A549 (cell line): ENCODE measurements around the gene PPP4R4. TPM values are rescaled to one million over a fixed set of nuclear protein-coding genes. Genes with fewer than 3 reads are reported as not detected.

Experiments used
- ATAC-seq, 2 experiments: fragments of 200-7000 bp in 1 of 2; fragments of >200 bp in 1 of 2; cut with Nextera tagmentation in 1 of 2; cut with Tn5 transposase in 1 of 2; 3 replicates each; pipeline versions ENCODE4 v1.8.0 to v1.9.1; 2018 to 2020; ENCODE audit warnings: mild to moderate bottlenecking in 1 of 2, moderate library complexity in 1 of 2
- CTCF ChIA-PET: fragments of 300-600 bp; sonication (Branson Sonifier 250); formaldehyde crosslinking; extraction: SDS; loops from one replicate; lab custom pipeline; 2021; ENCODE audit warnings: antibody characterized with exemption, inconsistent platforms; lab: Yijun Ruan, JAX
- POLR2A ChIA-PET: fragments of 350-600 bp; formaldehyde crosslinking; extraction: SDS; loops from one replicate; lab custom pipeline; 2021; ENCODE audit warnings: antibody characterized with exemption, inconsistent platforms; lab: Yijun Ruan, JAX
- DNase-seq, 2 experiments: peaks; one replicate each; pipeline versions ENCODE4 v3.0.0 to v3.0.0-alpha.2; 2011 to 2016; ENCODE audit warnings: low read depth in 1 of 2, low spot score in 1 of 2
- FAIRE-seq: peaks from 2 replicates; lab custom pipeline; 2011; peaks lifted over from hg19 to GRCh38; lab: Jason Lieb, UNC
- H3K27ac ChIP-seq, 2 experiments: fragments of >200 bp; sonication (Bioruptor Twin); formaldehyde crosslinking; 3 replicates each; pipeline ENCODE4 v1.5.1; 2016 to 2017
- H3K4me1 ChIP-seq: fragments of >200 bp; sonication (Bioruptor Twin); formaldehyde crosslinking; 3 replicates; pipeline ENCODE4 v1.6.1; 2016
- H3K4me2 ChIP-seq: fragments of >200 bp; sonication (Bioruptor Twin); formaldehyde crosslinking; 3 replicates; pipeline ENCODE4 v1.6.1; 2016
- H3K4me3 ChIP-seq: fragments of >200 bp; sonication (Bioruptor Twin); formaldehyde crosslinking; 3 replicates; pipeline ENCODE4 v1.5.1; 2016
- H3K9me3 ChIP-seq: fragments of >200 bp; sonication (Bioruptor Twin); formaldehyde crosslinking; 3 replicates; pipeline ENCODE4 v1.6.1; 2016
- ATOH8 ChIP-seq: fragments of 250-450 bp; sonication (Bioruptor Pico); IDR thresholded peaks from 2 replicates; pipeline ENCODE4 v1.5.0; 2020; ENCODE audit warnings: low read depth, mild to moderate bottlenecking, moderate library complexity
- BHLHE40 ChIP-seq: IDR thresholded peaks from 2 replicates; pipeline ENCODE4 v1.6.1; 2012; ENCODE audit warnings: low read depth, low read length, inconsistent platforms
- CBX2 ChIP-seq: fragments of 200-600 bp; sonication (generic); IDR thresholded peaks from 2 replicates; pipeline ENCODE4 v1.6.1; 2016; ENCODE audit warnings: low read depth, mild to moderate bottlenecking, borderline replicate concordance
- CBX8 ChIP-seq: fragments of 200-600 bp; sonication (generic); IDR thresholded peaks from 2 replicates; pipeline ENCODE4 v1.6.1; 2016
- CHD2 ChIP-seq: fragments of 150-350 bp; IDR thresholded peaks from 2 replicates; pipeline ENCODE4 v1.6.1; 2014; ENCODE audit warnings: low read length; ENCODE audit not compliant: partially characterized antibody
- CHD4 ChIP-seq: fragments of 200-600 bp; sonication (generic); IDR thresholded peaks from 2 replicates; pipeline ENCODE4 v1.6.1; 2016; ENCODE audit warnings: antibody characterized with exemption, mild to moderate bottlenecking, borderline replicate concordance
- EHF ChIP-seq: fragments of 250-450 bp; sonication (Bioruptor Pico); IDR thresholded peaks from 2 replicates; pipeline ENCODE4 v1.5.0; 2020; ENCODE audit warnings: mild to moderate bottlenecking
- EHMT2 ChIP-seq: fragments of 200-600 bp; sonication (generic); IDR thresholded peaks from 2 replicates; pipeline ENCODE4 v1.6.1; 2016; ENCODE audit warnings: antibody characterized with exemption, low read depth, mild to moderate bottlenecking, moderate library complexity
- EP300 ChIP-seq, 2 experiments: fragments of >200 bp; sonication (Bioruptor Twin); formaldehyde crosslinking; IDR thresholded peaks; 2 replicates in 1 of 2; 3 replicates in 1 of 2; pipeline ENCODE4 v1.6.1; 2016 to 2017
- ESRRA ChIP-seq: fragments of 150-350 bp; IDR thresholded peaks from 2 replicates; pipeline ENCODE4 v1.6.1; 2014; ENCODE audit warnings: mild to moderate bottlenecking, low read length, borderline replicate concordance
- FOSL2 ChIP-seq, 2 experiments: fragments of 450-650 bp in 1 of 2; fragments of >200 bp in 1 of 2; sonication (Bioruptor Twin) in 1 of 2; formaldehyde crosslinking; IDR thresholded peaks; 2 replicates each; pipeline versions ENCODE4 v1.5.0 to v1.6.1; 2016 to 2020; ENCODE audit warnings: mild to moderate bottlenecking in 1 of 2, moderate library complexity in 1 of 2
- HDAC2 ChIP-seq: fragments of 200-600 bp; sonication (generic); IDR thresholded peaks from 2 replicates; pipeline ENCODE4 v1.6.1; 2016
- HOXB13 ChIP-seq: fragments of 250-450 bp; sonication (Bioruptor Pico); IDR thresholded peaks from 2 replicates; pipeline ENCODE4 v1.5.0; 2020; ENCODE audit warnings: low read depth, mild to moderate bottlenecking, moderate library complexity
- JUN ChIP-seq, 2 experiments: fragments of >200 bp; sonication (Bioruptor Twin); formaldehyde crosslinking; IDR thresholded peaks; 2 replicates in 1 of 2; 3 replicates in 1 of 2; pipeline ENCODE4 v1.6.1; 2016 to 2017
- JUNB ChIP-seq: fragments of >200 bp; sonication (Bioruptor Twin); formaldehyde crosslinking; IDR thresholded peaks from 2 replicates; pipeline ENCODE4 v1.6.1; 2016
- KDM1A ChIP-seq: fragments of 200-600 bp; sonication (generic); IDR thresholded peaks from 2 replicates; pipeline ENCODE4 v1.6.1; 2016; ENCODE audit warnings: low read depth, mild to moderate bottlenecking
- KDM5A ChIP-seq: fragments of 200-600 bp; sonication (generic); IDR thresholded peaks from 2 replicates; pipeline ENCODE4 v1.6.1; 2016; ENCODE audit warnings: antibody characterized with exemption, mild to moderate bottlenecking
- MAFK ChIP-seq: fragments of 450-650 bp; IDR thresholded peaks from 2 replicates; pipeline ENCODE4 v1.6.1; 2014; ENCODE audit not compliant: partially characterized antibody
- MYC ChIP-seq: IDR thresholded peaks from 2 replicates; pipeline ENCODE4 v1.6.1; 2012; ENCODE audit warnings: mild to moderate bottlenecking, inconsistent platforms, low read length, improper control_type of control experiment, borderline replicate concordance
- NPAS2 ChIP-seq: fragments of 250-450 bp; sonication (Bioruptor Pico); IDR thresholded peaks from 2 replicates; pipeline ENCODE4 v1.8.0; 2022; ENCODE audit warnings: mild to moderate bottlenecking, moderate library complexity, borderline replicate concordance
- NR3C1 ChIP-seq: fragments of >200 bp; sonication (Bioruptor Twin); formaldehyde crosslinking; IDR thresholded peaks from 3 replicates; pipeline ENCODE4 v1.6.1; 2017
- POLR2A ChIP-seq: IDR thresholded peaks from 2 replicates; pipeline ENCODE4 v1.6.1; 2012; ENCODE audit warnings: mild to moderate bottlenecking, low read length
- RAD21 ChIP-seq, 2 experiments: fragments of >200 bp in 1 of 2; sonication (Bioruptor Twin) in 1 of 2; formaldehyde crosslinking in 1 of 2; IDR thresholded peaks in 1 of 2; conservative IDR thresholded peaks in 1 of 2; 2 replicates in 1 of 2; 3 replicates in 1 of 2; pipeline ENCODE4 v1.6.1; 2012 to 2018; ENCODE audit warnings: inconsistent platforms in 1 of 2
- RCOR1 ChIP-seq: fragments of 150-350 bp; IDR thresholded peaks from 2 replicates; pipeline ENCODE4 v1.6.1; 2014; ENCODE audit warnings: antibody characterized with exemption, low read length, low read depth
- RNF2 ChIP-seq: fragments of 200-600 bp; sonication (generic); IDR thresholded peaks from 2 replicates; pipeline ENCODE4 v1.6.1; 2016; ENCODE audit warnings: low read depth, mild to moderate bottlenecking, antibody characterized with exemption, moderate library complexity, borderline replicate concordance
- ZC3H11A ChIP-seq: fragments of 450-650 bp; IDR thresholded peaks from 2 replicates; pipeline ENCODE4 v1.6.1; 2014; ENCODE audit warnings: antibody characterized with exemption, mild to moderate bottlenecking
- ZFP36 ChIP-seq: fragments of 450-650 bp; IDR thresholded peaks from 2 replicates; pipeline ENCODE4 v1.6.1; 2014; ENCODE audit warnings: borderline replicate concordance; ENCODE audit not compliant: partially characterized antibody
- ZNF302 ChIP-seq: fragments of 250-450 bp; sonication (Bioruptor Pico); IDR thresholded peaks from 2 replicates; pipeline ENCODE4 v1.9.0; 2021; ENCODE audit warnings: inconsistent platforms, mild to moderate bottlenecking, moderate library complexity
- WGBS: methylation state at CpG from one replicate; pipeline ENCODE4 v1.1.6; 2017; ENCODE audit errors: missing lambda C conversion rate; 5-methylcytosine and 5-hydroxymethylcytosine counted together
- polyA plus RNA-seq, 4 experiments: library from polyadenylated mRNA; depleted of rRNA in 3 of 4; stranded (reverse); fragments of >200 nt; fragmentation: RNase III in 1 of 4; extraction: RNeasy Plus Mini Kit Qiagen cat#74134 plus additional on column Dnase treatment in 1 of 4; gene quantifications; 2 replicates in 3 of 4; 3 replicates in 1 of 4; pipeline ENCODE4 v1.2.3, GENCODE V29; 2011 to 2017
- TF ChIP-seq, protein P1 (sequence below): IDR thresholded peaks from 2 replicates; pipeline ENCODE4 v1.6.1; 2012
- TF ChIP-seq, protein P2 (sequence below): fragments of 150-350 bp; IDR thresholded peaks from 2 replicates; pipeline ENCODE4 v1.6.1; 2014; ENCODE audit warnings: low read depth, mild to moderate bottlenecking, low read length

PPP4R4 gene
- polyA plus RNA-seq, 2 of the 4 experiments (the other 2 are of a cell fraction), result 0.12 to 0.25 TPM

- ChIA-PET POLR2A (no interaction called here), CTCF (interaction anchor here (1.0 to 1.9 kb wide), 3 partner anchors 11 to 89 kb away, joined by 3 to 5 read pairs (median 3); no protein-coding TSS in a partner anchor)
- 79% methylated on average over 6 of the region's 6 CpGs for WGBS
- no peak overlapping the region for H3K4me3 ChIP-seq
- no peaks in the 10 kb centered on the region for H3K9me3 ChIP-seq
- H3K4me2 ChIP-seq, result no peak overlapping the region
- DNase-seq, result no peak
- H3K4me1 ChIP-seq, result peaks cover 4% of the 10 kb centered on the region; the same call in 2 of the 3 replicates
- no peak for FAIRE-seq
- ATAC-seq, result no peak
- TF ChIP-seq ZFP36 (no peak), ESRRA (no peak), BHLHE40 (no peak), CBX8 (no peak), MYC (no peak), ATOH8 (CRISPR knock-in tag) (no peak), EP300 (IDR thresholded peaks at IDR 0.05) (no peak), RAD21 (conservative IDR thresholded peaks at IDR 0.05 in 1 of 2, IDR thresholded peaks at IDR 0.05 in 1 of 2) (no peak), CHD2 (no peak), POLR2A (no peak), CHD4 (no peak), KDM5A (no peak), NPAS2 (CRISPR knock-in tag) (no peak)
- TF ChIP-seq, protein P1, sequence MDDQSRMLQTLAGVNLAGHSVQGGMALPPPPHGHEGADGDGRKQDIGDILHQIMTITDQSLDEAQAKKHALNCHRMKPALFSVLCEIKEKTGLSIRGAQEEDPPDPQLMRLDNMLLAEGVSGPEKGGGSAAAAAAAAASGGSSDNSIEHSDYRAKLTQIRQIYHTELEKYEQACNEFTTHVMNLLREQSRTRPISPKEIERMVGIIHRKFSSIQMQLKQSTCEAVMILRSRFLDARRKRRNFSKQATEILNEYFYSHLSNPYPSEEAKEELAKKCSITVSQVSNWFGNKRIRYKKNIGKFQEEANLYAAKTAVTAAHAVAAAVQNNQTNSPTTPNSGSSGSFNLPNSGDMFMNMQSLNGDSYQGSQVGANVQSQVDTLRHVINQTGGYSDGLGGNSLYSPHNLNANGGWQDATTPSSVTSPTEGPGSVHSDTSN, result no peak
- TF ChIP-seq, all 56 proteins: peak for 0
- no peak overlapping the region for H3K27ac ChIP-seq
These were observed 48.3 kb upstream of the PPP4R4 start for GRCh38 chr14:94125659-94126418.

DNA sequence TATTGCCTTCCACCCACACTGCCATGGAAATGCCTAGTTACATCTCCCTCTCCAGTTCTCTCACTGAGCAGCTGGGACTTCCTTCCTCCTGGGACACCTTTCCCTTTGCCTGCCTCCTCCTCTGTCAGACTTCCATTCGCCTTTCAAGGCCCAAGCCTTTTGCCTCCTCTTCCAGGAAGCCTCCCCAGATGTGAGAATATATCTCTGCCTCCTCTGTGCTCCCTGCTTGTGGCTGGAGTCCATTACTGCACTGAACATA lies 47.8 kb upstream of the PPP4R4 start:
- TF ChIP-seq, protein P1, result no peak
- no peak for TF ChIP-seq MYC
- TF ChIP-seq ZFP36, result peak; percentile 45
- TF ChIP-seq KDM1A, result no peak
- no peak overlapping the region for H3K4me2 ChIP-seq
- ATAC-seq, result no peak
- no peak overlapping the region for H3K27ac ChIP-seq
- H3K4me1 ChIP-seq, result peaks cover 4% of the 10 kb centered on the region; the same call in 2 of the 3 replicates
- ChIA-PET CTCF (interaction anchor here (1.0 to 3.0 kb wide), 4 partner anchors 10 to 90 kb away, joined by 3 to 19 read pairs (median 4); no protein-coding TSS in a partner anchor), POLR2A (no interaction called here)
- WGBS, result 75% methylated on average over 1 of the region's 1 CpG
- no peak overlapping the region for H3K4me3 ChIP-seq
- FAIRE-seq, result no peak
- no peaks in the 10 kb centered on the region for H3K9me3 ChIP-seq
- DNase-seq, result no peak

GRCh38 chr14:94126800-94127199 lies 47.3 kb upstream of the PPP4R4 start:
- DNase-seq (no peak), FAIRE-seq (no peak), ATAC-seq (no peak)
- H3K4me3 ChIP-seq, result no peak overlapping the region
- H3K9me3 ChIP-seq, result no peaks in the 10 kb centered on the region
- ChIA-PET CTCF (interaction anchor here (1.9 to 3.0 kb wide), 2 partner anchors 10 to 90 kb away, joined by 5 to 19 read pairs; no protein-coding TSS in a partner anchor), POLR2A (no interaction called here)
- H3K27ac ChIP-seq, result no peak overlapping the region
- 74% methylated on average over 5 of the region's 5 CpGs for WGBS
- H3K4me2 ChIP-seq, result no peak overlapping the region
- peaks cover 4% of the 10 kb centered on the region; the same call in 2 of the 3 replicates for H3K4me1 ChIP-seq
- no peak for TF ChIP-seq HDAC2
- TF ChIP-seq MYC, result no peak
- no peak for TF ChIP-seq JUN (IDR thresholded peaks at IDR 0.05)
- no peak for TF ChIP-seq RCOR1
- TF ChIP-seq EHF (CRISPR knock-in tag), result no peak
- TF ChIP-seq HOXB13 (CRISPR knock-in tag), result no peak
- no peak for TF ChIP-seq ZC3H11A
- TF ChIP-seq NR3C1, result no peak
- TF ChIP-seq BHLHE40, result no peak
- no peak for TF ChIP-seq EHMT2
- no peak for TF ChIP-seq JUNB
- TF ChIP-seq ZNF302 (CRISPR knock-in tag), result no peak
- TF ChIP-seq, protein P2, sequence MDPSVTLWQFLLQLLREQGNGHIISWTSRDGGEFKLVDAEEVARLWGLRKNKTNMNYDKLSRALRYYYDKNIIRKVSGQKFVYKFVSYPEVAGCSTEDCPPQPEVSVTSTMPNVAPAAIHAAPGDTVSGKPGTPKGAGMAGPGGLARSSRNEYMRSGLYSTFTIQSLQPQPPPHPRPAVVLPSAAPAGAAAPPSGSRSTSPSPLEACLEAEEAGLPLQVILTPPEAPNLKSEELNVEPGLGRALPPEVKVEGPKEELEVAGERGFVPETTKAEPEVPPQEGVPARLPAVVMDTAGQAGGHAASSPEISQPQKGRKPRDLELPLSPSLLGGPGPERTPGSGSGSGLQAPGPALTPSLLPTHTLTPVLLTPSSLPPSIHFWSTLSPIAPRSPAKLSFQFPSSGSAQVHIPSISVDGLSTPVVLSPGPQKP, result no peak
- no peak for TF ChIP-seq MAFK
- no peak for TF ChIP-seq CBX2
- no peak for TF ChIP-seq FOSL2 (IDR thresholded peaks at IDR 0.05)
- no peak for TF ChIP-seq FOSL2 (CRISPR knock-in tag; IDR thresholded peaks at IDR 0.05)
- no peak for TF ChIP-seq KDM1A
- TF ChIP-seq RNF2, result no peak
- no peak for TF ChIP-seq ESRRA
